K562 (cell line): ENCODE results near the gene SEC24A. TPM values are rescaled to one million over a fixed set of nuclear protein-coding genes. Genes with fewer than 3 reads are reported as not detected.
A peak's percentile ranks its signal among the peaks of the same experiment; 100 is the strongest.

Experiments
- ARID4B ChIP-seq: sonication (generic); formaldehyde crosslinking; IDR thresholded peaks from 2 replicates; pipeline ENCODE4 v1.8.0; 2022; ENCODE audit warnings: mild to moderate bottlenecking, missing genetic modification reagents
- BCL6 ChIP-seq: fragments of 250-450 bp; sonication (Bioruptor Pico); IDR thresholded peaks from 2 replicates; pipeline ENCODE4 v1.4.0; 2020
- EP400 ChIP-seq: fragments of 450-650 bp; IDR thresholded peaks from 2 replicates; pipeline ENCODE4 v1.6.1; 2017; ENCODE audit warnings: antibody characterized with exemption, mild to moderate bottlenecking, moderate library complexity
- GTF2F1 ChIP-seq: IDR thresholded peaks from 2 replicates; pipeline ENCODE4 v1.6.1; 2011; ENCODE audit warnings: low read depth, low read length, improper control_type of control experiment
- ID3 ChIP-seq, 2 experiments: fragments of 250-450 bp in 1 of 2; fragments of 450-650 bp in 1 of 2; sonication (Bioruptor Pico) in 1 of 2; IDR thresholded peaks; 2 replicates each; pipeline versions ENCODE4 v1.6.1 to v1.8.0; 2016 to 2021; ENCODE audit warnings: mild to moderate bottlenecking in 2 of 2, moderate library complexity in 2 of 2, missing compliant biosample characterization in 1 of 2, missing genetic modification characterization in 1 of 2
- MCM5 ChIP-seq: fragments of 450-650 bp; IDR thresholded peaks from 2 replicates; pipeline ENCODE4 v1.6.1; 2016; ENCODE audit warnings: low read depth
- NUFIP1 ChIP-seq: fragments of 450-650 bp; IDR thresholded peaks from 2 replicates; pipeline ENCODE4 v1.6.1; 2018; ENCODE audit not compliant: partially characterized antibody
- POLR3G ChIP-seq: IDR thresholded peaks from 2 replicates; pipeline ENCODE4 v1.6.1; 2011; ENCODE audit not compliant: insufficient read length, insufficient replicate concordance; ENCODE audit errors: extremely low read depth
- PTRF ChIP-seq: fragments of 450-650 bp; IDR thresholded peaks from 2 replicates; pipeline ENCODE4 v1.6.1; 2016; ENCODE audit warnings: mild to moderate bottlenecking, missing genetic modification characterization, missing compliant biosample characterization
- SUPT5H ChIP-seq: fragments of 450-650 bp; IDR thresholded peaks from 2 replicates; pipeline ENCODE4 v1.6.1; 2016
- ZNF408 ChIP-seq: fragments of 250-450 bp; sonication (Bioruptor Pico); IDR thresholded peaks from 2 replicates; pipeline ENCODE4 v1.4.0; 2020; ENCODE audit warnings: low read depth, mild to moderate bottlenecking, moderate library complexity
- ZNF740 ChIP-seq, 3 experiments: fragments of 200-800 bp in 1 of 3; sonication (Bioruptor generic) in 1 of 3; sonication (generic) in 1 of 3; formaldehyde crosslinking in 1 of 3; IDR thresholded peaks; 2 replicates each; pipeline versions ENCODE4 v1.6.1 to v1.8.0; 2016 to 2022; ENCODE audit warnings: mild to moderate bottlenecking in 2 of 3, missing compliant biosample characterization in 2 of 3, missing genetic modification characterization in 2 of 3, missing genetic modification reagents in 1 of 3
- polyA plus RNA-seq, 8 experiments: library from polyadenylated mRNA; depleted of rRNA in 4 of 8; stranded (reverse) in 5 of 8; unstranded in 3 of 8; fragments of >200 nt; fragmentation: Nextera tagmentation in 2 of 8; fragmentation: Illumina TruSeq in 1 of 8; extraction: Ambion mirVana in 2 of 8; extraction: Trizol in 1 of 8; gene quantifications; 2 replicates each; pipeline versions ENCODE4 v1.2.1 to v1.2.3, GENCODE V29; 2011 to 2014; ENCODE audit warnings: inconsistent platforms in 1 of 8, missing spikeins in 1 of 8
- total RNA-seq, 7 experiments: library from RNA; depleted of rRNA in 6 of 7; stranded (reverse); fragments of >200 nt in 6 of 7; fragmentation: Illumina TruSeq in 2 of 7; extraction: Trizol in 2 of 7; gene quantifications; 2 replicates each; pipeline versions ENCODE4 v1.2.1 to v1.2.3, GENCODE V29; 2011 to 2021; ENCODE audit warnings: low replicate concordance in 1 of 7
- TF ChIP-seq, protein P1 (sequence below): IDR thresholded peaks from 2 replicates; pipeline ENCODE4 v1.6.1; 2014; ENCODE audit warnings: antibody characterized with exemption
- TF ChIP-seq, protein P2 (sequence below): fragments of 450-650 bp; formaldehyde crosslinking; conservative IDR thresholded peaks from 2 replicates; pipeline ENCODE4 v1.4.0; 2022; ENCODE audit warnings: mild to moderate bottlenecking, missing genetic modification characterization

Gene SEC24A
- total and polyA plus RNA-seq, 9 of the 15 experiments (the other 6 are each of a cell fraction or from before 2014, with no cell fraction given): 7.9 to 36.5 (median 17.5) TPM

DNA sequence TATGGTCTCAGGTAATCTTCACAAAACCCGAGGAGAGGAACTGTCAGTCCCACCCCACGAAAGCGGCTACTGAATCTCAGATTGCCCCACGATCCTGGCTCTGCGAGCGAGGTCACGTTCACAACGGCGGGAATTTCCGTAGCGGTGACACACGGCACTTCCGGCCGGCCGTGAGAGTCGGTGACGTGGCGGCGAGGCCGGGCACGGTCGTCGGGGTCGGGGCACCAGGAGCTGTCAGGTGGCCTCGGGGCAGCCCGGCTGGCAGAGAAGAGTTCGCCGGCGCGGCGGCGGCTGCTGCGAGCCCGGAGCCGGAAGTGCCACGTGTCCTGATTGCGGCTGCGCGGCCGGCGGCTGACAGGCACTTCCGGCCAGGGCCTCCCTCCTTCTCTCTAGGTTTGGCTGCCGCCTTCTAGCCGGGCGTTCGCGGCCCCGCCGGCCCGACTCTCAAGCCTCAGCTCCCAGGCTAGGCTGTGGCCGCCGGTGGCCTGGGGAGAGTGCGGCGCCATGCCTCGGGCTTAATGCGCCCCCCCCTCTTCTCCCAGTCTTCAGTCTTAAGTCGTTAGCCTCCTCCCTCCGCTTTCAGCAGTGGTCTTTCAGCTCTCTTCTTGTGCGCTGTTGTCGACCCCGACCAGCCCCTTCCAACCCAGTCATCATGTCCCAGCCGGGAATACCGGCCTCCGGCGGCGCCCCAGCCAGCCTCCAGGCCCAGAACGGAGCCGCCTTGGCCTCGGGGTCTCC, at the start of gene SEC24A (continued):
- TF ChIP-seq PTRF (no peak), NUFIP1 (no peak), BCL6 (CRISPR knock-in tag) (no peak), ZNF408 (no peak), GTF2F1 (no peak), EP400 (peak; percentile 99), POLR3G (no peak), ARID4B (CRISPR knock-in tag) (peak; percentile 88), MCM5 (no peak), ZNF740 (CRISPR knock-in tag; IDR thresholded peaks at IDR 0.05) (peak; percentile 90), ZNF740 (tag; IDR thresholded peaks at IDR 0.05) (no peak), SUPT5H (peak; percentile 86), ID3 (CRISPR knock-in tag; IDR thresholded peaks at IDR 0.05) (no peak), ID3 (tag; IDR thresholded peaks at IDR 0.05) (no peak)
- TF ChIP-seq, protein P1, sequence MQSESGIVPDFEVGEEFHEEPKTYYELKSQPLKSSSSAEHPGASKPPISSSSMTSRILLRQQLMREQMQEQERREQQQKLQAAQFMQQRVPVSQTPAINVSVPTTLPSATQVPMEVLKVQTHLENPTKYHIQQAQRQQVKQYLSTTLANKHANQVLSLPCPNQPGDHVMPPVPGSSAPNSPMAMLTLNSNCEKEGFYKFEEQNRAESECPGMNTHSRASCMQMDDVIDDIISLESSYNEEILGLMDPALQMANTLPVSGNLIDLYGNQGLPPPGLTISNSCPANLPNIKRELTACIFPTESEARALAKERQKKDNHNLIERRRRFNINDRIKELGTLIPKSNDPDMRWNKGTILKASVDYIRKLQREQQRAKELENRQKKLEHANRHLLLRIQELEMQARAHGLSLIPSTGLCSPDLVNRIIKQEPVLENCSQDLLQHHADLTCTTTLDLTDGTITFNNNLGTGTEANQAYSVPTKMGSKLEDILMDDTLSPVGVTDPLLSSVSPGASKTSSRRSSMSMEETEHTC: no peak
- TF ChIP-seq, protein P2, sequence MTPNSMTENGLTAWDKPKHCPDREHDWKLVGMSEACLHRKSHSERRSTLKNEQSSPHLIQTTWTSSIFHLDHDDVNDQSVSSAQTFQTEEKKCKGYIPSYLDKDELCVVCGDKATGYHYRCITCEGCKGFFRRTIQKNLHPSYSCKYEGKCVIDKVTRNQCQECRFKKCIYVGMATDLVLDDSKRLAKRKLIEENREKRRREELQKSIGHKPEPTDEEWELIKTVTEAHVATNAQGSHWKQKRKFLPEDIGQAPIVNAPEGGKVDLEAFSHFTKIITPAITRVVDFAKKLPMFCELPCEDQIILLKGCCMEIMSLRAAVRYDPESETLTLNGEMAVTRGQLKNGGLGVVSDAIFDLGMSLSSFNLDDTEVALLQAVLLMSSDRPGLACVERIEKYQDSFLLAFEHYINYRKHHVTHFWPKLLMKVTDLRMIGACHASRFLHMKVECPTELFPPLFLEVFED: no peak
